Measurements from ENCODE around the gene VILL.
"Not testable (repeated sequence)": the region's sequence is repeated elsewhere in the genome, so short reads cannot be mapped to it uniquely, and the experiment has no call there.

VILL gene

GRCh38 chr3:38017445-38018295 is 27.1 kb downstream of the VILL start:
- no peak for DNase-seq (ENCODE audit: low read depth in 2 of 2)

- no peak for DNase-seq (ENCODE audit: low read depth in 2 of 2)
These were observed 28.0 kb downstream of the VILL start for GRCh38 chr3:38018296-38019266.

DNA sequence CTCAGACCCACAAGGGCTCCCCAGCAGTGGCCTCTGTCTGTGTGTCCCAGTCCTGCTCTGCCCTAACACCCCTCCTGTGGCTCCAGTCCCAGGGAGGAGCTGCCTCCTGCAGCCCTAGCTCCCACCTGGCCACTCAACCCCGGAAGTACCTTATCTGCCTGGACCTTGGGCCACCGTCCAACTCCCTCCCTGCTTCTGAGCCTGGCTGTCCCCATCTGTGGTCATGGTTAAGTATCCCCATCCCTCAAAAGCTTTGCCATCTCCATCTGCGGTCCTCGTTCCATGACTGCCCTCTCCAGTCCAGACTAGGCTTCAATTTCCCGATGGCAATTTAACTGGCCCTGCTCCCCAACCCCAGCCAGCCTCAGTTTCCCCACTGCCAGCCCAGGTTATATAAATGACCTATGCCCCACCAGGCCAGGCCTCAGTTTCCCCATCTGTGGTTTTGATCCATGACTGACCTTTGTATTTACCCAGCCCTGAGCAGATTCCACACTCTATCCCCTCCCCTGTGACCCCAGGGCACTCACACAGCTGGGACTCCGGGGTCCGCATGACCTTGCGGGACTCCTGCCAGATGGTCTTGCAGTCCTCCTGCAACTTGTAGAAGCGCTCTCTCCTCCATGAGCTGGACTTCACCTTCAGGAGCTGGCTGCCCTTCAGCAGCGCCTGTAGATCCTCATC is 29.2 kb downstream of the VILL start:
- no peak for DNase-seq (ENCODE audit: low read depth in 2 of 2)

- no peak for DNase-seq (ENCODE audit: low read depth in 2 of 2)
These were observed 29.7 kb downstream of the VILL start for GRCh38 chr3:38020342-38020726.

DNA sequence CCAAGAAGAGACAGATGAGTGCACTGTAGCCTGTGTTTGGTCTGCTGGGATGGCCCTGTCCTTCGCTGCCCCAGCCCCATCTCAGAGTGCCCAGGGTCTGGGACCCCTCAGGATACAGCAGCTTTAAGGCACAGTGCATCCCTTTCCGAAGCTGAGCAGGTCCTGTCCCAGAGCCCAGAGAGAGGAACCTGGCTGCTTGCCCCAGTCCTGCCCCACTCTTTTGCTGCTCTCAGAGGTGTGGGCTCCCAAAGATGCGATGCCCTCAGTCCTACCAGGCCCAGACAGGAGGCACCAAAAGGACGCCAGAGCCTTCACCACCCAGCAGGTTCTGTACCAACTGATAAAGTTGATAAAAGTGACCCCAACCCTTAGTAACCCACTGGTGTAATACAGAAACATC is 30.6 kb downstream of the VILL start:
- DNase-seq (ENCODE audit: low read depth in 2 of 2) = no peak

DNA sequence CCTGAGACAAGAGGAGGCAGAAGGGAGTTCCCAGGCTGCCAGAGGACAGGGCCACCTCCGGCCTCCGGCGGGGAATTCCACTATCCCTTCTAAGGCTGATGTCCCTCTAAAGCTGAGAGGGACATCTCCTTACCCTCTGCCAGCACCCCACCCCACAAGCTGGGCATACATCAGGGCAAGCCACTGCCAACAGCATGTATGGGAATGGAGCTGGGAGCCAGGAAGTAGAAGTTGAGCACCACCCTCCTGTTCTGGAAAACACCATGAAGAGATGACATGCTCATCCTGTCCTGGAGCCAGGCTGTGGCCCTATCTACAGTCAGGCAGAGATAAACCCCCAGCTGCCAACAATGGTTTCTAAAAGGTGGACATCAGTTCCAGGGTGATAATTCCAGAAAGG is 31.7 kb downstream of the VILL start:
- DNase-seq (ENCODE audit: low read depth in 2 of 2) = no peak

GRCh38 chr3:38022896-38023709 is 32.5 kb downstream of the VILL start:
- DNase-seq (ENCODE audit: low read depth in 2 of 2) = no peak

DNA sequence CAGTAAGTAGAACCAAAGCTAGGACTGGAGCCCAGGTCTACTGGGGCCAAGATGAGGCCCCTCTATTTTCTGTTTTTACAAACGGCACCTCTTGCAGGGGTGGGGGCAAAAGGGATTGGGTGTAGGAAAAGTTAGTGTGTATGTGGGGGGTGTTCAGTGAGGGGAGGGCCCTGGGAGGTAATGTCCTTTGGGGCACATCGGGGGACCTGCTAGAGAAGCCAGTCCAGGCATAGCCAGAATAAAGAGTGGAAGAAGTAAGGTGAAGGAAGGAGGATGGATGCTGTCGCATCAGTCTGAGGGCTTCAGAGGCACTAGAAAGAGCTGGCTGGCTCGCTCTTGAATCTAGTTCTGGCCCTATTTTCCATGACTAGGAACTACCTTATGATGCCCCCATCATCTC is 36.3 kb downstream of the VILL start:
- no peak for DNase-seq (ENCODE audit: low read depth in 2 of 2)

- no peak for DNase-seq (ENCODE audit: low read depth in 2 of 2)
These were observed 37.2 kb downstream of the VILL start for GRCh38 chr3:38027466-38028465.

GRCh38 chr3:38028621-38029361 is 38.2 kb downstream of the VILL start:
- no peak for DNase-seq (ENCODE audit: low read depth in 2 of 2)

- no peak for DNase-seq (ENCODE audit: low read depth in 2 of 2)
These were observed 39.0 kb downstream of the VILL start, which contains the start of gene PLCD1 for GRCh38 chr3:38029400-38030125. Gene PLCD1 (minus strand): TSS chr3:38029642. CDS start chr3:38029539, 103 bp downstream.

GRCh38 chr3:38030126-38031021 is 39.8 kb downstream of the VILL start:
- no peak for DNase-seq (ENCODE audit: low read depth in 2 of 2)

- DNase-seq (ENCODE audit: low read depth in 2 of 2) = no peak
These were observed 40.7 kb downstream of the VILL start for GRCh38 chr3:38031022-38031994.

DNA sequence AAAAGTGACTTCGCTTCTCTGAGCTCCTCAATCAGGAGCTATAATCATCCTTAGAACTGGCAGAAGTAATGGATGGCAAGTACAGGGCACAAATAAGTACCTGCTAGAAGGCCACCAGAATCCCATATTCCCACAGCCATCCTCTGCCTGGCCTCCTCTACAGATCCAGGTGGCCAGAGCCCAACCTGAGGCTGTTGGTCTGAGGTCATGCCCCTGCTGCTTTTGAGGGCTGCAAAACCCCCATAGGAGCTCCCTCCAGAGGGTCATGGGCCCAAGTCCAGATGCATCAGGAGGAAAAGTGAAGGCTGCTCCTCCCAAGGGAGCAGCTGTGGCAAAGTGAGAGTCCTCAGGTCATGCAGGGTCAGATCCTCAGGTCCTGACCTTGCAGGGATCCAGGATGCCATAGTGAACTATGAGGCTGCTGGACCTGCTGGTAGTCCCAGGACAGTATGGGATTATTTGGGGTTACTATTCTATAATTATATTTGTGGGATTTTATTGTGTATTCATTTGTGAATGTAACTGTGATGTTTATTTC is 41.8 kb downstream of the VILL start:
- DNase-seq (ENCODE audit: low read depth in 2 of 2) = no peak

DNA sequence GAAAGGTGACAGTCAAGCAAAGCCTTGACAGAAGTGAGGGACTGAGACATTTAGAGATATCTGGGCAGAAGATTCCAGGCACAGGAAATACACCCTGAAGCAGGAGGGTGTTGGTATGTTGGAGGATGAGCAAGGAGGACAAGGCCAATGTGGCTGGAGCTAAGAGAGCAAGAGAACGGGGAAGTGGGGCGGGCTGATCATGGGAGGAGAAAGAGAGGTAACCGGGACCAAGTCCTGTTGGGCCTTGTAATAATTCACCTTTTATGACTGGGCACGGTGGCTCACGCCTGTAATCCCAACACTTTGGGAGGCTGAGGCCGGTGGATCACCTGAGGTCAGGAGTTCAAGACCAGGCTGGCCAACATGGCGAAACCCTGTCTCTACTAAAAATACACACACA is 43.0 kb downstream of the VILL start:
- not testable (repeated sequence) for DNase-seq (ENCODE audit: low read depth in 2 of 2)

GRCh38 chr3:38034335-38034734 is 43.7 kb downstream of the VILL start:
- not testable (repeated sequence) for DNase-seq (ENCODE audit: low read depth in 2 of 2)

All from stimulated activated CD8-positive, alpha-beta memory T cell treated with anti-CD3 and anti-CD28 coated beads, Interleukin-7, amount 100 ng/mL, for 1 hour (primary cell).